ENCODE data around the gene TCP10L.
A peak's percentile ranks its signal among the peaks of the same experiment; 100 is the strongest.
"Not testable (repeated sequence)": the region's sequence is repeated elsewhere in the genome, so short reads cannot be mapped to it uniquely, and the experiment has no call there.

TCP10L gene

DNA sequence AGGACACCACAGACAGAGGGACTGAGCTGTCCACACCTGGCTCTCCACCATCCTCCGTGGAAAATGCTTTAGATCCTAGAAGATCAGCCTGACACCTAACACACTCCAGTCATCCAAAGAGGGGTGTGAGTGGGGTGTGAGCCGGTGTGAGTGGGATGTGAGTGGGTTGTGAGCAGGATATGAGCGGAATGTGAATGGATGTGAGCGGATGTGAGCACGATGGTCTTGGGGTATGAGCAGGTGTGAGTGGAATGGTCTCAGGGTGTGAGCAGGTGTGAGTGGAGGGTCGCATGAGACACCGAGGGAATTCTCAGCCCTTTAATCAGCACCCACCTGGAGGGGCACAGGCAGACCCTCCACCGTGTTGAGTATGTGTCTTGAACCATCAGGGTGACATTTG lies 851 bp downstream of the TCP10L start:
- no peak for DNase-seq

DNA sequence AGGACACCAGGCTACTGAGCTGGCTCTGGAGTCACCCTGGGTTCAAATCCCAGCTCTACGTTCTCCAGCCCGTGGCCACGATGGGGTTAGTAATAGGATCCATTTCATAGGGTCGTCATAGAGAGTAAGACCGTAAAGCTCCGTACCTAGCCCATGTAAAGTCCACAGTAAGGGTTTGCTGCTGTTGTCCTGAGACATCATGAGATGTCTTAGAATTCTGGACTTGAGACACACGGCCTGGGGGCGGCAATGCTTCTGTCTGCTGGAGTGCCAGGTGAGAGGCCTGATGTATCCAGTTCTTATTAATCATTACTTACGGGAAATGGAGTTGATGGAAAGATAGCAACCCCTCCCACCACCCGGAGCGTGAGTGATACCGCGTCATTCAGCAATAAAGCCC lies 3.6 kb downstream of the TCP10L start:
- no peak for DNase-seq

GRCh38 chr21:32580949-32581348 lies 4.4 kb downstream of the TCP10L start:
- no peak for DNase-seq

GRCh38 chr21:32578107-32578691 lies 7.1 kb downstream of the TCP10L start:
- no peak for DNase-seq

GRCh38 chr21:32576011-32576410 lies 9.3 kb downstream of the TCP10L start:
- DNase-seq, result no peak

GRCh38 chr21:32574946-32575925 lies 10.1 kb downstream of the TCP10L start:
- no peak for DNase-seq

GRCh38 chr21:32572574-32573420 lies 12.5 kb downstream of the TCP10L start:
- no peak for DNase-seq

DNA sequence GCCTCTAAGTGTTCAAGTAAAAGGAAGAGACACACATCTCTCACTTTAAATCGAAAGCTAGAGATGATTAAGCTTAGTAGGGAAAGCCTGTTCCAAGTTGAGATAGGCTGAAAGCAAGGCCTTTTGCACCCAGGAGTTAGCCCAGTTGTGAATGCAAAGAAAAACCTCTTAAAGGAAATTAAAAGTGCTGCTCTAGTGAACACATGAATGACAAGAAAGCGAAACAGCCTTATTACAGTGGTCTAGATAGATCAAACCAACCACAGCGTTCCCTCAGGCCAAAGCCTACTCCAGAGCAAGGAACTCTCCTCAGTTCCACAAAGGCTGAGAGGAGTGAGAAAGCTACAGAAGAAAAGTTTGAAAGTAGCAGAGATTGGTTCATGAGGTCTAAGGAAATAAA lies 14.9 kb downstream of the TCP10L start:
- no peak for DNase-seq

DNA sequence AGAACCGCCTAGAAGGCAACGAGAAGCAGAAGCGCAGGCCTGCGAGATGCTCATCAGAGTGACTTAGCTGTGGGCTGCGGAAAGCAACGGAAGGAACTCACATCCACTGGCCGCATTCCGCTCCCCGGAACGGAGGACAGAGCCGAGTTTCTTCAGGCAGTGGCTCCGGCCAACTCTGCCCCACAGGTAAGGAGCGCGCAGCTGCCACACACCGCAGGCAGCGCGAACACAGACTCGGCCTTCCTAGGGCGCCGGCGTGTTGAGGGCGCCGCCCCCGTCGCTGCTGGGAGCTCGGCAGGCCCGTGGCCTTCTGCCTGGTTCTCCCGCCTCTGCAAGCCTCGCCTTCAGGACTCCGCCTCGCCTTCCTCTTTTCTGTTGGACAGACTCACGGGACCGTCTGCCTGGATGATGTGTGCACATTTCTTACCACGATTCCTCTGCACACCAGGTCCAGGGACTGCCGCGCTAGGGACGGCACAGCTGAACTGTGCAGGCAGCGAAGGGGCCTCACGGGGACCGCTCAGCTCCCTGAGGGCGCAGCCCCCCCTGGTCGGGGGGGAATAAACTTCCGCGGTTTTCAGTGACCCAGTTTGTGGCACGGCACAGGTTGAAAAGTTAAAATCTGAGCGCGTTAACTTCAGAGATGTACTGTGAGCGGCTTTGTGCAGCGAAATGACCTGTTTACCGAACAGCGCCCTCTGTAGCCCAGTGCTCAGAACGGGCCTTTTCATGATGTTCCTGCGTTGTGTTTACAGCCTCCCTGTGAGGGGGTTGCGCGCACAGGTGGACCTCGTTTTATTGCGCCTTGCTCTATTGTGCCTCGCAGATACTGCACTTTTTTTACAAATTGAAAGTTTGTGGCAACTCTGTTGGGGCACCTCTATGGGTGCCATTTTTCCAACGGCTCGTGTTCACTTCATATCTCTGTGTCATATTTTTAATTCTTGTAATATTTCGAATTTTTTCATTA lies 15.8 kb downstream of the TCP10L start:
- peak; percentile 79 to 89 (median 87) for DNase-seq

DNA sequence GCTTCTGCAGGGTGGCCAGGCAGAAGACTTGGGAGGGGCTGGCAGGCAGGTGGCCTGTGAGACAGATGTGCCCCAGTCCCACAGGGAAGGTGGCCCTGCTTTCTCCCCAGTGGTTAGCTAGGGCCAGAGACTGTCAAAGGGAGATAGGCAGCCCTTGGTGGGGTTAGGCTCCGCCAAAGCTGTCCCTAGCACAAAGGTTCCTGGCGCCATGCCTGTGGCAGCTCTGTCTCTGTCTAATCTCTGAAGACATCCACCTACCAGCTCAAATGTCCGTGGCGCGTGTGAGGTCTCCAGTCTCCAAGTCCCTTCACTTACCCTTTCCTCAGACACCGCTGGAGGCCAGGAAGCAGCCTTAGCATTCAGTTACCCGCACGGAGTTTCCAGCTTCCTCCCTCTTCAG lies 17.7 kb downstream of the TCP10L start:
- DNase-seq, result no peak

GRCh38 chr21:32566741-32567389 lies 18.5 kb downstream of the TCP10L start:
- DNase-seq, result no peak

DNA sequence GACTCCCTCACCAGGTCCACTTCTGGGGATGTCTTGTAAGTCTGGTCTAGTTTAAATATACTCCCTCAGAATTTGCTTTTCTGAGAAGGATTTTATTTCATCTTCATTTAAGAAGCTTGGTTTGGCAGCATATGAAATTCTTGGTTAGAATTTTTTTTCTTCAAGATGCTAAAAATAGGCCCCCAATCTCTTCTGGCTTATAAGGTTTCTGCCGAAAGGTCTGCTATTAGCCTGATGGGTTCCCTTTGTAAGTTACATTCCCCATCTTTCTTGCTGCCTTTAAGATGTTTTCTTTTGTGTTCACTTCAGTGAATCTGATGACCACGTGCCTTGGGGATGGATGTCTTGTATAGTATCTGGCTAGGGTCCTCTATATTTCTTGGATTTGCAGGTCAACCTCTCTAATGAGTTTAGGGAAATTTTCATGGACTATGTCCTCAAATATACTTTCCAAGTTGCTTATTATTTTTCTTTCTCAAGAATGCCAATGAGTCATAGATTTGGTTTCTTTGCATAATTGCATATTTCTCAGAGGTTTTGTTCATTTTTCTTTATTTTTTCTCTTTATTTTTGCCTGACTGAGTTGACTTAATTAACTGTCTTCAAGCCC lies 19.4 kb downstream of the TCP10L start:
- no peak for DNase-seq

DNA sequence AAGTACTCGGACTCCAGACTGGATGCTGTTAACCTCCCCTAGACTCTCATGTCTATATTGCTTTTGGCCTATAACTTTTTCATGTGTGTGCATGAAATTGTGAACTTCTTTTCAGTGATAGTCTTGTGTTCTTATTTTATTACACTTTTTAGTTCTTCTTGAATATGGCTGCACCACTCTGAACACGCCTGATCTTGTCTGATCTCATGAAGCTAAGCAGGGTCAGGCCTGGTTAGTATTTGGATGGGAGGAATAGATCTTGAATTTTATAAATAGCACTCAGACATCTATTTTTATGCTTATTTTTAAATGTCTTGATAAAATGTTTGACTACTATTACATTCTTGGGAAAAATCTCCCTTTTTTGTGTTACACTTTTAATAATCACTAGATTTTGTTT lies 22.4 kb downstream of the TCP10L start:
- no peak for DNase-seq

- peak in 2 of 3 donors; percentile 11 to 15 for DNase-seq
Observed at GRCh38 chr21:32562426-32562825, 22.9 kb downstream of the TCP10L start.

GRCh38 chr21:32561476-32561875 lies 23.8 kb downstream of the TCP10L start:
- DNase-seq, result not testable (repeated sequence)

- DNase-seq, result no peak
Observed at GRCh38 chr21:32560896-32561295, 24.4 kb downstream of the TCP10L start.

DNA sequence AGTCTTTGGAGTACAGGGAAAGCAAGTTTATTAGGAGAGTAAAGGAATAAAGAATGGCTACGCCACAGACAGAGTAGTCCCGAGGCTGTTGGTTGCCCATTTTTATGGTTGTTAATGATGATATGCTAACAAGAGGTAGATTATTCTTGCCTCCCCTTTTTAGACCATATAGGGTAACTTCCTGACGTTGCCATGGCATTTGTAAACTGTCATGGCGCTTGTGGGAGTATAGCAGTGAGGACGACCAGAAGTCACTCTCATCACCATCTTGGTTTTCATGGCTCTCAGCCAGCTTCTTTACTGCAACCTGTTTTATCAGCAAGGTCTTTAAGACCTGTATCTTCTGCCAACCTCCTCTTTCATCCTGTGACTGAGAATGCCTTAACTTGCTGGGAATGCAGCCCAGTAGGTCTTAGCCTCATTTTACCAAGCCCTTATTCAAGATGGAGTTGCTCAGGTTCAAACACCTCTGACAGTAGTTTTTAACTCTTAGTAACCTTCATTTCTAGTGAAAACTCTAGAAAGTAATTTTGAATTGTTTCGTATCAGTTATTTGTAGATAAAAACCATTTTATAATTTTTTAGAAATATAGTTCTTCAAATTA lies 26.2 kb downstream of the TCP10L start:
- DNase-seq, result no peak

DNA sequence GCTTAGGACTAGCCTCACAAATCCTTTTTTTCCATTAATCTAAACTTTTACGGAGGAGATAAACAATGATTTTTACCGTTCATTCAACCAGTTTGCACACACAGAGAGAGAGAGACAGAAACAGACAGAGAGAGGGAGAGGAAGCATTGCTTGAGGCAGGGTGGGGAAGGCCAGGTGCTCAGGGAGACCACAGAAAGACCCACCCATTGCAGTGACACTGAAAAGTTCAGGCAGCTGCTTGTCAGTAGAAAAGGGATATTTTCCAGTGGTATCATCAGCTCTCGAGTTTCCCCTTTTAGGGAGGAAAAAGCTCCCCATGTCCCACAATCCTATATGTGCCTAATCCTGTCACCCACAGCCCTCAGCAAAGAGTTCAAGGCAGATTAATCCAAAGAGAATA lies 27.2 kb downstream of the TCP10L start:
- DNase-seq, result no peak

GRCh38 chr21:32554832-32555638 lies 30.3 kb downstream of the TCP10L start:
- DNase-seq, result no peak

GRCh38 chr21:32549886-32550285 lies 35.4 kb downstream of the TCP10L start:
- no peak for DNase-seq

Data from suppressor macrophage treated with lipopolysaccharide for 1 hour (primary cell).